Measurements from ENCODE around the gene PLAAT3.

GRCh38 chr11:63532799-63533475, 81.3 kb downstream of the PLAAT3 start:
- TF ChIP-seq KLF16 (tag by site-specific recombination; IDR thresholded peaks at IDR 0.05) (no peak), GLIS1 (tag by site-specific recombination; IDR thresholded peaks at IDR 0.05) (no peak), BCL11B (tag by site-specific recombination; IDR thresholded peaks at IDR 0.05; ENCODE audit: low read depth) (no peak), ATF2 (tag by site-specific recombination; IDR thresholded peaks at IDR 0.05; ENCODE audit: low read depth) (no peak), REST (tag by site-specific recombination; IDR thresholded peaks at IDR 0.05) (no peak), ZFP69B (tag by site-specific recombination; IDR thresholded peaks at IDR 0.05) (no peak), CTCF (tag by site-specific recombination; IDR thresholded peaks at IDR 0.05) (no peak), PBX3 (CRISPR knock-in tag; IDR thresholded peaks at IDR 0.05) (no peak), ZBTB1 (tag by site-specific recombination; IDR thresholded peaks at IDR 0.05) (no peak), MZF1 (tag by site-specific recombination; IDR thresholded peaks at IDR 0.05; ENCODE audit: borderline replicate concordance) (no peak), MEIS1 (CRISPR knock-in tag; IDR thresholded peaks at IDR 0.05; ENCODE audit: borderline replicate concordance) (no peak), ZNF692 (tag by site-specific recombination; IDR thresholded peaks at IDR 0.05) (no peak), ZNF146 (tag by site-specific recombination; IDR thresholded peaks at IDR 0.05) (no peak)
